GM23248 (cell line): ENCODE results near the gene ACVRL1. TPM values are rescaled to one million over a fixed set of nuclear protein-coding genes. Genes with fewer than 3 reads are reported as not detected.

ENCODE experiments used
- DNase-seq: peaks from one replicate; pipeline ENCODE4 v3.0.0-alpha.2; 2015
- H2AFZ ChIP-seq: fragments of 200-600 bp; sonication (generic); 2 replicates; pipeline ENCODE4 v1.6.1; 2016; ENCODE audit warnings: antibody characterized with exemption
- H3F3A ChIP-seq: fragments of 200-600 bp; sonication (generic); 2 replicates; pipeline ENCODE4 v1.6.1; 2016; ENCODE audit warnings: mild to moderate bottlenecking, antibody characterized with exemption, mixed run types; ENCODE audit not compliant: insufficient read depth
- H3K27ac ChIP-seq: fragments of 200-600 bp; sonication (generic); 2 replicates; pipeline ENCODE4 v1.5.1; 2016; ENCODE audit warnings: mild to moderate bottlenecking
- H3K27me3 ChIP-seq: fragments of 200-600 bp; sonication (generic); replicated peaks from 2 replicates; pipeline ENCODE4 v1.6.1; 2016; ENCODE audit warnings: mild to moderate bottlenecking; ENCODE audit not compliant: insufficient read depth
- H3K36me3 ChIP-seq: fragments of 200-600 bp; sonication (generic); 2 replicates; pipeline ENCODE4 v1.6.1; 2016; ENCODE audit warnings: low read depth, mild to moderate bottlenecking
- H3K4me1 ChIP-seq: fragments of 200-600 bp; sonication (generic); 2 replicates; pipeline ENCODE4 v1.6.1; 2016; ENCODE audit warnings: mild to moderate bottlenecking; ENCODE audit not compliant: insufficient read depth
- H3K4me2 ChIP-seq: fragments of 200-600 bp; sonication (generic); one replicate; pipeline ENCODE4 v1.6.1; 2016; ENCODE audit warnings: mild to moderate bottlenecking; ENCODE audit not compliant: unreplicated experiment
- H3K4me3 ChIP-seq: fragments of 200-600 bp; sonication (generic); 2 replicates; pipeline ENCODE4 v1.5.1; 2016; ENCODE audit warnings: mild to moderate bottlenecking
- H3K79me2 ChIP-seq: fragments of 200-600 bp; sonication (generic); 2 replicates; pipeline ENCODE4 v1.6.1; 2016; ENCODE audit warnings: mild to moderate bottlenecking; ENCODE audit not compliant: insufficient read depth
- H3K9ac ChIP-seq: fragments of 200-600 bp; sonication (generic); 2 replicates; pipeline ENCODE4 v1.6.1; 2016; ENCODE audit warnings: mild to moderate bottlenecking
- H3K9me2 ChIP-seq: fragments of 200-600 bp; sonication (generic); 2 replicates; pipeline ENCODE4 v1.6.1; 2016; ENCODE audit warnings: mixed run types, mild to moderate bottlenecking, moderate library complexity; ENCODE audit not compliant: insufficient read depth
- H3K9me3 ChIP-seq: fragments of 200-600 bp; sonication (generic); one replicate; pipeline ENCODE4 v1.6.1; 2017; ENCODE audit warnings: low read depth
- H4K20me1 ChIP-seq: fragments of 200-600 bp; sonication (generic); 2 replicates; pipeline ENCODE4 v1.6.0; 2016; ENCODE audit not compliant: insufficient read depth
- EZH2 ChIP-seq: fragments of 200-600 bp; sonication (generic); IDR thresholded peaks from 2 replicates; pipeline ENCODE4 v1.6.1; 2018; ENCODE audit warnings: antibody characterized with exemption, mild to moderate bottlenecking; ENCODE audit not compliant: insufficient read depth, poor library complexity, severe bottlenecking
- EZH2phosphoT487 ChIP-seq: fragments of 200-600 bp; sonication (generic); IDR thresholded peaks from 2 replicates; pipeline ENCODE4 v1.6.1; 2018; ENCODE audit warnings: antibody characterized with exemption, moderate library complexity, mild to moderate bottlenecking, low read depth; ENCODE audit not compliant: insufficient read depth
- WGBS, 2 experiments: methylation state at CpG; one replicate each; pipeline ENCODE4 v1.1.6; 2015 to 2017; ENCODE audit warnings: low lambda C conversion rate in 2 of 2, low coverage in 1 of 2; ENCODE audit errors: missing lambda C conversion rate in 2 of 2; 5-methylcytosine and 5-hydroxymethylcytosine counted together
- in situ Hi-C: fragments of 300-500 bp; cut with MboI; formaldehyde crosslinking; loops from 2 replicates; pipeline ENCODE4 v1.15.0; 2020
- polyA plus RNA-seq: library from polyadenylated mRNA; unstranded; fragments of >200 nt; fragmentation: Nextera tagmentation; extraction: Ambion mirVana; gene quantifications from 2 replicates; pipeline ENCODE4 v1.2.1, GENCODE V29; 2016
- total RNA-seq: library from RNA; depleted of rRNA; stranded (reverse); fragments of >200 nt; shearing (Covaris generic); gene quantifications from 2 replicates; pipeline ENCODE4 v1.2.3, GENCODE V29; 2014

The ACVRL1 gene
- total and polyA plus RNA-seq, 2 experiments from 2014 or later: 19.1 to 114 TPM

DNA sequence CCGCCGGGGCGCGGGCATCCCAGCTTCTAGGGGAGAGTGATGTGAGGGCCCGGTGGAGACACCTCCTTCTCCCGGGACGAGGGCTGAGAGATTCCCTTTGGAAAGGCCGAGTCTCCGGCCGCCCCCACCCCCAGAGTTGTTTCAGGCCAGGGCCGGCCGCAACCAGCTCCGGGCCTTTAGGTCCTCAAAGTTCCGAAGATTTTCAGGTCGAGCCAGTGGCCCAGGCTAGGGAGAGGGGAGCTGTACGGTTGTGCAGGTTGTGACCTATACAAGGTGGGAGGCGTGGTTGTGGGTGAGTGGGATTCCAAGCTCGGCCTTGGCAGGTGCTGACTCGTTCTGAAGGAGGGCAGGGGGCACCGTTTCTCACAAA lies 37.8 kb upstream of the ACVRL1 start:
- 42 to 46% methylated on average over 14 to 19 of the region's 20 CpGs for WGBS, 2 experiments
- peak overlapping the region; percentile 66 for H3K4me3 ChIP-seq
- no peaks in the 10 kb centered on the region for H3K36me3 ChIP-seq
- 0 out of 2 replicates have a peak, but pooled peaks cover 10% of the 10 kb centered on the region for H3K27me3 ChIP-seq
- no peaks in the 10 kb centered on the region; the same call in 1 of the 2 replicates for H3K4me1 ChIP-seq
- TF ChIP-seq EZH2 (no peak), EZH2phosphoT487 (no peak)
- H3K4me2 ChIP-seq: peak overlapping the region; percentile 86
- H2AFZ ChIP-seq: peak overlapping the region; percentile 90
- H3K9ac ChIP-seq: peak overlapping the region; percentile 36; the same call in 1 of the 2 replicates
- 0 out of 2 replicates have a peak, but pooled peaks cover 4% of the 10 kb centered on the region for H3F3A ChIP-seq
- H3K9me2 ChIP-seq: no peaks in the 10 kb centered on the region
- DNase-seq: no peak
- no peaks in the 10 kb centered on the region for H4K20me1 ChIP-seq
- H3K27ac ChIP-seq: no peak overlapping the region
- in situ Hi-C loops: no loop called here
- no peaks in the 10 kb centered on the region for H3K9me3 ChIP-seq
- no peaks in the 10 kb centered on the region for H3K79me2 ChIP-seq

DNA sequence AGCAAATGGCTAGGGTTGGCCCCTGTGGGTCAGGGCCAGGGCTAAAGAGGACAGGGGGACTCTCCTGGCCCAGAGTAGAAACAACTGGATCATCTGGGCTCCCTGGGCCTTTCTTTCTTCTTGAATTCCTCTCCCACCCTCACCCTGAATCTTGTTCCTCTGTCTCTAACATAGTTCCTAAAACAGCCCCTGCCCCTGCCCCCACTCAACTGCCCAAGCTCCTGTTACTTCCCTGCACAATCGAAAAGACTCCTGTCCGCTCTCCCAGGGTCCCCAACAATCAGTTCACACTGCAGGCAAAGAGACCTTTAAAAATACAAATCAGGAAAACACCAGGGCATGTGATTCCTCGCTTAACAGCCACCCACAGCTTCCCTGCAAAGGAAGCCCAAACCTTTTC lies 37.4 kb upstream of the ACVRL1 start:
- 0 out of 2 replicates have a peak, but pooled peaks cover 4% of the 10 kb centered on the region for H3F3A ChIP-seq
- DNase-seq: no peak
- no peaks in the 10 kb centered on the region for H3K36me3 ChIP-seq
- in situ Hi-C loops: no loop called here
- H2AFZ ChIP-seq: no peak overlapping the region
- 0 out of 2 replicates have a peak, but pooled peaks cover 10% of the 10 kb centered on the region for H3K27me3 ChIP-seq
- no peak for TF ChIP-seq EZH2phosphoT487
- no peak for TF ChIP-seq EZH2
- no peak overlapping the region for H3K4me2 ChIP-seq
- H3K9me2 ChIP-seq: no peaks in the 10 kb centered on the region
- no peaks in the 10 kb centered on the region for H3K9me3 ChIP-seq
- no peak overlapping the region for H3K9ac ChIP-seq
- no peak overlapping the region for H3K27ac ChIP-seq
- no peaks in the 10 kb centered on the region; the same call in 1 of the 2 replicates for H3K4me1 ChIP-seq
- H3K4me3 ChIP-seq: no peak overlapping the region
- no peaks in the 10 kb centered on the region for H3K79me2 ChIP-seq
- 90 to 91% methylated on average over 3 of the region's 3 CpGs for WGBS, 2 experiments
- no peaks in the 10 kb centered on the region for H4K20me1 ChIP-seq

DNA sequence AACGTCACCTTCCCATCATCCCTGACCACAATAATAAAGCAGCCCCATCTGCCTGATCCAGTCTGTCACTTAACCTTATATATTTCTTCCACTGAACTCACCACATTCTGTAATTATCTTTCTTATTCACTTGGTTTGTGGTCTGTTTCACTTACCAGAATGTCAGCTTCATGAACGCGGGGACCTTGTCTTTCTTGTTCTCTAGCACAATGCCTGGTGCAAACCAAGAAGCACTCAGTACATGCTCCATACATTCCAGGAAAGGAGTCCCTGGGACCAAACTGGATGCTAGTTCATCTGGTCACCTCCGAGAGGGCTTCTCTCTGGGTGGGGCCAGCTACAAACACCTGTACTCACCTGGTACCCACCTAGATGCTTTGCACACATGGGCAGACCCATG lies 36.8 kb upstream of the ACVRL1 start:
- no peak overlapping the region for H3K27ac ChIP-seq
- no peaks in the 10 kb centered on the region for H3K9me2 ChIP-seq
- no peaks in the 10 kb centered on the region for H4K20me1 ChIP-seq
- no peak overlapping the region for H2AFZ ChIP-seq
- H3K36me3 ChIP-seq: no peaks in the 10 kb centered on the region
- in situ Hi-C loops: no loop called here
- DNase-seq: no peak
- H3K4me2 ChIP-seq: no peak overlapping the region
- no peak for TF ChIP-seq EZH2
- TF ChIP-seq EZH2phosphoT487: no peak
- 0 out of 2 replicates have a peak, but pooled peaks cover 10% of the 10 kb centered on the region for H3K27me3 ChIP-seq
- 78 to 80% methylated on average over 4 of the region's 4 CpGs for WGBS, 2 experiments
- no peaks in the 10 kb centered on the region for H3K9me3 ChIP-seq
- H3K4me1 ChIP-seq: no peaks in the 10 kb centered on the region; the same call in 1 of the 2 replicates
- H3K9ac ChIP-seq: no peak overlapping the region
- H3K4me3 ChIP-seq: no peak overlapping the region
- no peaks in the 10 kb centered on the region for H3K79me2 ChIP-seq
- H3F3A ChIP-seq: 0 out of 2 replicates have a peak, but pooled peaks cover 4% of the 10 kb centered on the region

DNA sequence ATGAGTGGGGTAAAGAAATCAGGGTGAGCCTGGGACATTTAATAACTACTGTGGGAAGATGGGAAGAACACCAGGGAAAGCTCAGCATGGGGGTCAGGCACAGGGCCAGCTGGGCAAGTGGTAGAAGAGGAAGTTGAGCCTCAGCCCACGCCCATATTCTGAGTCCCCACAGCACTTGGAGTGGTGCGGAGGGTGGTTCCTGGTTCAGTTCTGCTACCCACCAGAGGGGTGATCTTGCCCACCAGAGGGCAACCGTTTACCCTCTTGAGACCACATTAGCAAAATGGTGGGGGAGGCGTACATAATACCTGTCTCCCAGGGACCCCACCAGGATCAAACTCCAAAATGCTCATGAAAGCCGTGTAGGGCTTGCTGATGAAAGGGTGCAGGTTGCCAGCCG lies 36.2 kb upstream of the ACVRL1 start:
- H3F3A ChIP-seq: 0 out of 2 replicates have a peak, but pooled peaks cover 4% of the 10 kb centered on the region
- H3K4me1 ChIP-seq: no peaks in the 10 kb centered on the region; the same call in 1 of the 2 replicates
- no peaks in the 10 kb centered on the region for H3K36me3 ChIP-seq
- no peak overlapping the region for H3K4me2 ChIP-seq
- no peaks in the 10 kb centered on the region for H3K9me3 ChIP-seq
- H2AFZ ChIP-seq: no peak overlapping the region
- H3K9me2 ChIP-seq: no peaks in the 10 kb centered on the region
- DNase-seq: no peak
- in situ Hi-C loops: no loop called here
- no peak for TF ChIP-seq EZH2
- 82 to 86% methylated on average over 6 of the region's 6 CpGs for WGBS, 2 experiments
- H3K79me2 ChIP-seq: no peaks in the 10 kb centered on the region
- H3K4me3 ChIP-seq: no peak overlapping the region
- no peak overlapping the region for H3K9ac ChIP-seq
- H4K20me1 ChIP-seq: no peaks in the 10 kb centered on the region
- no peak overlapping the region for H3K27ac ChIP-seq
- 0 out of 2 replicates have a peak, but pooled peaks cover 10% of the 10 kb centered on the region for H3K27me3 ChIP-seq
